Activated T-cell treated with anti-CD3 and anti-CD28 coated beads for 4 hours (primary cell): Measurements from ENCODE around the gene ABHD17C.
"Not testable (repeated sequence)": the region's sequence is repeated elsewhere in the genome, so short reads cannot be mapped to it uniquely, and the experiment has no call there.

Experiments
- DNase-seq: peaks from one replicate; pipeline ENCODE4 v3.0.0-alpha.2; 2020

The ABHD17C gene

GRCh38 chr15:80732818-80733217 is 37.7 kb downstream of the ABHD17C start:
- no peak for DNase-seq

- no peak for DNase-seq
These were observed 38.4 kb downstream of the ABHD17C start for GRCh38 chr15:80733460-80733859.

- no peak for DNase-seq
These were observed 40.2 kb downstream of the ABHD17C start for GRCh38 chr15:80735344-80735743.

GRCh38 chr15:80736560-80736959 is 41.5 kb downstream of the ABHD17C start:
- DNase-seq, result no peak

- no peak for DNase-seq
These were observed 44.8 kb downstream of the ABHD17C start for GRCh38 chr15:80739919-80740318.

GRCh38 chr15:80742081-80742480 is 47.0 kb downstream of the ABHD17C start:
- no peak for DNase-seq

- DNase-seq, result no peak
These were observed 48.2 kb downstream of the ABHD17C start for GRCh38 chr15:80743189-80743833.

- no peak for DNase-seq
These were observed 49.3 kb downstream of the ABHD17C start for GRCh38 chr15:80744415-80744814.

- no peak for DNase-seq
These were observed 49.7 kb downstream of the ABHD17C start for GRCh38 chr15:80744826-80745225.

GRCh38 chr15:80745888-80746287 is 50.8 kb downstream of the ABHD17C start:
- no peak for DNase-seq

- no peak for DNase-seq
These were observed 52.4 kb downstream of the ABHD17C start for GRCh38 chr15:80747317-80748053.

GRCh38 chr15:80749589-80749988 is 54.5 kb downstream of the ABHD17C start:
- DNase-seq, result no peak

GRCh38 chr15:80750575-80750974 is 55.5 kb downstream of the ABHD17C start:
- DNase-seq, result no peak

- no peak for DNase-seq
These were observed 57.1 kb downstream of the ABHD17C start for GRCh38 chr15:80752204-80752603.

- no peak for DNase-seq
These were observed 58.1 kb downstream of the ABHD17C start for GRCh38 chr15:80753161-80753560.

- no peak for DNase-seq
These were observed 58.9 kb downstream of the ABHD17C start for GRCh38 chr15:80754014-80754413.

GRCh38 chr15:80755885-80756284 is 60.8 kb downstream of the ABHD17C start:
- no peak for DNase-seq

GRCh38 chr15:80758130-80758745 is 63.1 kb downstream of the ABHD17C start:
- DNase-seq, result no peak

GRCh38 chr15:80760960-80761359 is 65.8 kb downstream of the ABHD17C start:
- DNase-seq, result no peak

GRCh38 chr15:80761754-80762153 is 66.6 kb downstream of the ABHD17C start:
- DNase-seq, result no peak

- DNase-seq, result not testable (repeated sequence)
These were observed 68.1 kb downstream of the ABHD17C start for GRCh38 chr15:80763235-80763634.

GRCh38 chr15:80764535-80764934 is 69.4 kb downstream of the ABHD17C start:
- no peak for DNase-seq

GRCh38 chr15:80766275-80766674 is 71.2 kb downstream of the ABHD17C start:
- DNase-seq, result no peak

GRCh38 chr15:80768158-80768557 is 73.0 kb downstream of the ABHD17C start:
- DNase-seq, result no peak
